HCT116 (cell line): ENCODE results near the gene STARD7. TPM values are rescaled to one million over a fixed set of nuclear protein-coding genes. Genes with fewer than 3 reads are reported as not detected.

ENCODE experiments used
- ATAC-seq: fragments of 200-7000 bp; cut with Tn5 transposase; 2 replicates; pipeline ENCODE4 v1.9.1; 2020; ENCODE audit warnings: mild to moderate bottlenecking, moderate library complexity
- BruUV-seq: library from RNA; stranded (reverse); fragments of 400-500 nt; replicated peaks from 2 replicates; lab custom pipeline; 2021; lab: Mats Ljungman, UMichigan
- CTCF ChIA-PET: fragments of 300-600 bp; sonication (Branson Sonifier 250); formaldehyde crosslinking; loops from one replicate; lab custom pipeline; 2021; ENCODE audit warnings: antibody characterized with exemption; lab: Charles Lee
- POLR2A ChIA-PET: fragments of 300-600, 350-600 bp; sonication (Branson Sonifier 250); formaldehyde crosslinking; loops from one replicate; lab custom pipeline; 2021; ENCODE audit warnings: antibody characterized with exemption; lab: Charles Lee
- RAD21 ChIA-PET, 2 experiments: fragments of 300-600 bp; sonication (Branson Sonifier 250); formaldehyde crosslinking; loops; one replicate each; lab custom pipeline; 2023; ENCODE audit warnings: low total read pairs in 2 of 2; ENCODE audit not compliant: uncharacterized antibody in 2 of 2, unreplicated experiment in 2 of 2, low non-redundant PET in 1 of 2; lab: Charles Lee
- DNase-seq: peaks from one replicate; pipeline ENCODE4 v3.0.0-alpha.2; 2010; ENCODE audit warnings: low read depth, low spot score
- H2AFZ ChIP-seq: fragments of 200-600 bp; shearing (Covaris generic), sonication (generic); 2 replicates; pipeline ENCODE4 v1.6.1; 2017; ENCODE audit warnings: low read depth, mixed run types, mixed read lengths, antibody characterized with exemption, low read length; ENCODE audit not compliant: poor library complexity, severe bottlenecking
- H3K27ac ChIP-seq: 2 replicates; pipeline ENCODE4 v1.5.1; 2012; ENCODE audit warnings: low read depth, low read length
- H3K27me3 ChIP-seq: fragments of 200-600 bp; sonication (generic); 2 replicates; pipeline ENCODE4 v1.6.1; 2016; ENCODE audit warnings: mixed run types, low read length, mixed read lengths; ENCODE audit not compliant: insufficient read depth
- H3K36me3 ChIP-seq, 2 experiments: fragments of 200-500 bp in 1 of 2; fragments of 200-600 bp in 1 of 2; sonication (Bioruptor generic) in 1 of 2; sonication (generic) in 1 of 2; 2 replicates each; pipeline versions ENCODE4 v1.5.1 to v1.6.1; 2014 to 2016; ENCODE audit warnings: low read length in 2 of 2, inconsistent platforms in 1 of 2, mixed read lengths in 1 of 2, mixed run types in 1 of 2; ENCODE audit not compliant: insufficient read depth in 2 of 2, control insufficient read depth in 1 of 2
- H3K4me1 ChIP-seq, 2 experiments: fragments of 200-600 bp in 1 of 2; sonication (generic) in 1 of 2; 2 replicates each; pipeline versions ENCODE4 v1.5.1 to v1.6.1; 2012 to 2017; ENCODE audit warnings: low read length in 2 of 2, inconsistent platforms in 1 of 2, mild to moderate bottlenecking in 1 of 2, mixed read lengths in 1 of 2, mixed run types in 1 of 2, moderate library complexity in 1 of 2; ENCODE audit not compliant: insufficient read depth in 2 of 2, control insufficient read depth in 1 of 2
- H3K4me2 ChIP-seq: fragments of 200-600 bp; sonication (generic); 2 replicates; pipeline ENCODE4 v1.6.1; 2017; ENCODE audit warnings: mixed run types, low read length, mixed read lengths
- H3K4me3 ChIP-seq, 2 experiments: fragments of 200-600 bp in 1 of 2; sonication (generic) in 1 of 2; replicated peaks in 1 of 2; 2 replicates each; pipeline ENCODE4 v1.5.1; 2011 to 2016; ENCODE audit warnings: low read length in 2 of 2, control low read depth in 1 of 2, low read depth in 1 of 2, mild to moderate bottlenecking in 1 of 2, mixed read lengths in 1 of 2, mixed run types in 1 of 2
- H3K79me2 ChIP-seq: fragments of 200-600 bp; sonication (generic); 2 replicates; pipeline ENCODE4 v1.6.1; 2017; ENCODE audit warnings: mild to moderate bottlenecking, mixed run types, low read length, moderate library complexity, mixed read lengths; ENCODE audit not compliant: insufficient read depth
- H3K9ac ChIP-seq: fragments of 200-600 bp; sonication (generic); 2 replicates; pipeline ENCODE4 v1.6.1; 2016; ENCODE audit warnings: low read length, mixed read lengths
- H3K9me2 ChIP-seq: fragments of 200-600 bp; sonication (generic), shearing (Covaris generic); 2 replicates; pipeline ENCODE4 v1.6.1; 2017; ENCODE audit warnings: mixed run types, mild to moderate bottlenecking, moderate library complexity; ENCODE audit not compliant: insufficient read depth
- H3K9me3 ChIP-seq, 2 experiments: fragments of 200-500 bp in 1 of 2; fragments of 200-600 bp in 1 of 2; sonication (Bioruptor generic) in 1 of 2; sonication (generic) in 1 of 2; 2 replicates each; pipeline ENCODE4 v1.6.1; 2014 to 2017; ENCODE audit warnings: low read length in 2 of 2, mixed read lengths in 2 of 2, inconsistent platforms in 1 of 2, low read depth in 1 of 2, mild to moderate bottlenecking in 1 of 2, mixed run types in 1 of 2, moderate library complexity in 1 of 2; ENCODE audit not compliant: control insufficient read depth in 1 of 2, insufficient read depth in 1 of 2
- H4K20me1 ChIP-seq: fragments of 200-600 bp; sonication (generic), shearing (Covaris generic); 2 replicates; pipeline ENCODE4 v1.6.1; 2017; ENCODE audit warnings: mixed run types, mild to moderate bottlenecking, moderate library complexity; ENCODE audit not compliant: insufficient read depth
- CBX3 ChIP-seq: IDR thresholded peaks from 2 replicates; pipeline ENCODE4 v1.6.1; 2012; ENCODE audit warnings: low read depth
- CEBPB ChIP-seq: IDR thresholded peaks from 2 replicates; pipeline ENCODE4 v1.6.1; 2012; ENCODE audit warnings: low read depth
- CTCF ChIP-seq, 3 experiments: fragments of 200-600 bp in 1 of 3; sonication (generic) in 1 of 3; IDR thresholded peaks in 2 of 3; conservative IDR thresholded peaks in 1 of 3; 2 replicates each; pipeline ENCODE4 v1.5.1; 2012 to 2017; ENCODE audit warnings: low read depth in 2 of 3, low read length in 2 of 3, antibody characterized with exemption in 1 of 3, borderline replicate concordance in 1 of 3, control low read depth in 1 of 3, mild to moderate bottlenecking in 1 of 3, mixed read lengths in 1 of 3, mixed run types in 1 of 3, moderate library complexity in 1 of 3; ENCODE audit not compliant: insufficient read depth in 1 of 3
- EGR1 ChIP-seq: IDR thresholded peaks from 2 replicates; pipeline ENCODE4 v1.6.1; 2012; ENCODE audit warnings: low read depth
- ELF1 ChIP-seq: IDR thresholded peaks from 2 replicates; pipeline ENCODE4 v1.6.1; 2012; ENCODE audit warnings: low read depth, borderline replicate concordance
- EZH2 ChIP-seq: fragments of 200-600 bp; sonication (generic); IDR thresholded peaks from 2 replicates; pipeline ENCODE4 v1.6.1; 2017; ENCODE audit warnings: antibody characterized with exemption, mixed run types
- EZH2phosphoT487 ChIP-seq: fragments of 200-600 bp; IDR thresholded peaks from 2 replicates; pipeline ENCODE4 v1.6.1; 2018; ENCODE audit warnings: antibody characterized with exemption, borderline replicate concordance
- FOSL1 ChIP-seq: IDR thresholded peaks from 2 replicates; pipeline ENCODE4 v1.6.1; 2012; ENCODE audit warnings: low read depth
- MAX ChIP-seq: IDR thresholded peaks from 2 replicates; pipeline ENCODE4 v1.6.1; 2012
- POLR2A ChIP-seq: IDR thresholded peaks from 2 replicates; pipeline ENCODE4 v1.7.0; 2011; ENCODE audit warnings: borderline replicate concordance; ENCODE audit not compliant: insufficient read depth, insufficient read length; ENCODE audit errors: extremely low read depth
- POLR2AphosphoS5 ChIP-seq: IDR thresholded peaks from 2 replicates; pipeline ENCODE4 v1.6.1; 2011; ENCODE audit warnings: mild to moderate bottlenecking, low read depth, low read length, moderate library complexity
- RAD21 ChIP-seq: IDR thresholded peaks from 2 replicates; pipeline ENCODE4 v1.6.1; 2012; ENCODE audit warnings: low read depth, mild to moderate bottlenecking
- SIN3A ChIP-seq: IDR thresholded peaks from 2 replicates; pipeline ENCODE4 v1.6.1; 2012; ENCODE audit warnings: low read depth
- SP1 ChIP-seq: IDR thresholded peaks from 2 replicates; pipeline ENCODE4 v1.6.1; 2012; ENCODE audit warnings: low read depth
- SRF ChIP-seq: IDR thresholded peaks from 2 replicates; pipeline ENCODE4 v1.6.1; 2012; ENCODE audit warnings: low read depth
- TCF7L2 ChIP-seq: IDR thresholded peaks from 2 replicates; pipeline ENCODE4 v1.7.0; 2011; ENCODE audit warnings: borderline replicate concordance, inconsistent platforms; ENCODE audit not compliant: insufficient read depth, insufficient read length; ENCODE audit errors: extremely low read depth
- ZFX ChIP-seq: fragments of 450-650 bp; IDR thresholded peaks from 2 replicates; pipeline ENCODE4 v1.6.1; 2017
- ZNF274 ChIP-seq: fragments of 200-500 bp; sonication (Bioruptor generic); IDR thresholded peaks from 2 replicates; pipeline ENCODE4 v1.6.1; 2014; ENCODE audit warnings: mild to moderate bottlenecking, low read depth, low read length, inconsistent platforms
- intact Hi-C: fragments of 100-400 bp; cut with micrococcal nuclease; formaldehyde crosslinking; loops from 2 replicates; pipeline ENCODE4 v1.10.0; 2022
- total RNA-seq: library from RNA; stranded (reverse); gene quantifications from one replicate; pipeline ENCODE4 v1.2.1, GENCODE V29; 2021; ENCODE audit not compliant: unreplicated experiment
- TF ChIP-seq, protein P1 (sequence below): IDR thresholded peaks from 2 replicates; pipeline ENCODE4 v1.6.1; 2012
- TF ChIP-seq, protein P2 (sequence below): IDR thresholded peaks from 2 replicates; pipeline ENCODE4 v1.6.1; 2012; ENCODE audit warnings: low read depth

The STARD7 gene
- total RNA-seq, 1 experiment from 2014 or later, result 160 TPM

DNA sequence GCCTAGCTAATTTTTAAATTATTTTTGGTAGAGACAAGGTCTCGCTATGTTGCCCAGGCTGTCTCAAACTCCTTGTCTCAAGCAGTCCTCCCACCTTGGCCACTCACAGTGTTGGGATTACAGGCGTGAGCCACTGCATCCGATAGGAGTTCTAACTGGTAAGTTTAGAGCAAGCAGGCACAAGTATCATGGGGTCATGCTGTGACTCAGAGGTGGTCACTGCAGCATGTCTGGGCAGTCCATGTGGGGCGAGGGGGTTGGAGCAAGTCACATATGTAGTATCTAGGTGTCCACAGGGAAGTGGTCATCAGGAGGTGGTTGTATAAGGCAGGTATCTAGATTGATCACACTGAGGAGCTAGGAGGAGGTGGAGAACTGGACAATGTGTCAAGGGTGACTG lies 22.7 kb upstream of the STARD7 start:
- ChIA-PET RAD21 (no interaction called here), CTCF (no interaction called here), POLR2A (no interaction called here)
- Histone ChIP-seq H3K27me3 (no peaks in the 10 kb centered on the region), H2AFZ (no peak overlapping the region), H3K27ac (no peak overlapping the region), H3K4me2 (no peak overlapping the region), H3K9me2 (no peaks in the 10 kb centered on the region), H3K9me3 (no peaks in the 10 kb centered on the region), H3K36me3 (no peaks in the 10 kb centered on the region), H4K20me1 (no peaks in the 10 kb centered on the region), H3K4me1 (no peaks in the 10 kb centered on the region), H3K9ac (no peak overlapping the region), H3K4me3 (no peak overlapping the region), H3K79me2 (no peaks in the 10 kb centered on the region)
- intact Hi-C loops, result no loop called here
- ATAC-seq (no peak), DNase-seq (no peak)
- TF ChIP-seq ZNF274 (no peak), EGR1 (no peak), MAX (no peak), POLR2A (no peak), CBX3 (no peak), RAD21 (no peak), SRF (no peak), POLR2AphosphoS5 (no peak), TCF7L2 (no peak), ELF1 (no peak), EZH2phosphoT487 (no peak), CTCF (IDR thresholded peaks at IDR 0.05 in 2 of 3, conservative IDR thresholded peaks at IDR 0.05 in 1 of 3; ENCODE audit: borderline replicate concordance in 1 of 3, insufficient read depth in 1 of 3, low read depth in 2 of 3, low read length in 2 of 3) (no peak), CEBPB (no peak), ZFX (no peak), SIN3A (no peak), SP1 (no peak), FOSL1 (no peak), EZH2 (no peak)
- TF ChIP-seq, protein P1, sequence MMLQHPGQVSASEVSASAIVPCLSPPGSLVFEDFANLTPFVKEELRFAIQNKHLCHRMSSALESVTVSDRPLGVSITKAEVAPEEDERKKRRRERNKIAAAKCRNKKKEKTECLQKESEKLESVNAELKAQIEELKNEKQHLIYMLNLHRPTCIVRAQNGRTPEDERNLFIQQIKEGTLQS, result no peak
- TF ChIP-seq, protein P2, sequence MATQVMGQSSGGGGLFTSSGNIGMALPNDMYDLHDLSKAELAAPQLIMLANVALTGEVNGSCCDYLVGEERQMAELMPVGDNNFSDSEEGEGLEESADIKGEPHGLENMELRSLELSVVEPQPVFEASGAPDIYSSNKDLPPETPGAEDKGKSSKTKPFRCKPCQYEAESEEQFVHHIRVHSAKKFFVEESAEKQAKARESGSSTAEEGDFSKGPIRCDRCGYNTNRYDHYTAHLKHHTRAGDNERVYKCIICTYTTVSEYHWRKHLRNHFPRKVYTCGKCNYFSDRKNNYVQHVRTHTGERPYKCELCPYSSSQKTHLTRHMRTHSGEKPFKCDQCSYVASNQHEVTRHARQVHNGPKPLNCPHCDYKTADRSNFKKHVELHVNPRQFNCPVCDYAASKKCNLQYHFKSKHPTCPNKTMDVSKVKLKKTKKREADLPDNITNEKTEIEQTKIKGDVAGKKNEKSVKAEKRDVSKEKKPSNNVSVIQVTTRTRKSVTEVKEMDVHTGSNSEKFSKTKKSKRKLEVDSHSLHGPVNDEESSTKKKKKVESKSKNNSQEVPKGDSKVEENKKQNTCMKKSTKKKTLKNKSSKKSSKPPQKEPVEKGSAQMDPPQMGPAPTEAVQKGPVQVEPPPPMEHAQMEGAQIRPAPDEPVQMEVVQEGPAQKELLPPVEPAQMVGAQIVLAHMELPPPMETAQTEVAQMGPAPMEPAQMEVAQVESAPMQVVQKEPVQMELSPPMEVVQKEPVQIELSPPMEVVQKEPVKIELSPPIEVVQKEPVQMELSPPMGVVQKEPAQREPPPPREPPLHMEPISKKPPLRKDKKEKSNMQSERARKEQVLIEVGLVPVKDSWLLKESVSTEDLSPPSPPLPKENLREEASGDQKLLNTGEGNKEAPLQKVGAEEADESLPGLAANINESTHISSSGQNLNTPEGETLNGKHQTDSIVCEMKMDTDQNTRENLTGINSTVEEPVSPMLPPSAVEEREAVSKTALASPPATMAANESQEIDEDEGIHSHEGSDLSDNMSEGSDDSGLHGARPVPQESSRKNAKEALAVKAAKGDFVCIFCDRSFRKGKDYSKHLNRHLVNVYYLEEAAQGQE, result no peak
- no TSS peak for BruUV-seq
